OCI-LY3 (cell line): Measurements from ENCODE around the gene COL20A1.
"Not testable (repeated sequence)": the region's sequence is repeated elsewhere in the genome, so short reads cannot be mapped to it uniquely, and the experiment has no call there.

Source experiments
- EZH2phosphoT487 ChIP-seq: fragments of 200-600 bp; shearing (Covaris generic); IDR thresholded peaks from 2 replicates; pipeline ENCODE4 v1.6.1; 2018; ENCODE audit warnings: antibody characterized with exemption, mixed run types, low read depth
- TF ChIP-seq, protein P1 (sequence below): fragments of 200-600, 300-600 bp; sonication (generic); IDR thresholded peaks from 2 replicates; pipeline ENCODE4 v1.5.1; 2014; ENCODE audit warnings: antibody characterized with exemption, low read length, low read depth

DNA sequence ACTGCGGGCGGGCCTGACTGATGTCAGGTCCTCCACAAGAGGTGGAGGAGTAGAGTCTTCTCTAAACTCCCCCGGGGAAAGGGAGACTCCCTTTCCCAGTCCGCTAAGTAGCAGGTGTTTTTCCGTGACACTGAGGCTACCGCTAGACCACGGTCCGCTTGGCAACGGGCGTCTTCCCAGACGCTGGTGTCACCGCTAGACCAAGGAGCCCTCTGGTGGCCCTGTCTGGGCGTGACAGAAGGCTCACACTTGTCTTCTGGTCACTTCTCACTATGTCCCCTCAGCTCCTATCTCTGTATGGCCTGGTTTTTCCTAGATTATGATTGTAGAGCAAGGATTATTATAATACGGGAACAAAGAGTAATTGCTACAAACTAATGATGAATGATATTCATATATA, 41.6 kb upstream of the COL20A1 start:
- TF ChIP-seq, protein P1, sequence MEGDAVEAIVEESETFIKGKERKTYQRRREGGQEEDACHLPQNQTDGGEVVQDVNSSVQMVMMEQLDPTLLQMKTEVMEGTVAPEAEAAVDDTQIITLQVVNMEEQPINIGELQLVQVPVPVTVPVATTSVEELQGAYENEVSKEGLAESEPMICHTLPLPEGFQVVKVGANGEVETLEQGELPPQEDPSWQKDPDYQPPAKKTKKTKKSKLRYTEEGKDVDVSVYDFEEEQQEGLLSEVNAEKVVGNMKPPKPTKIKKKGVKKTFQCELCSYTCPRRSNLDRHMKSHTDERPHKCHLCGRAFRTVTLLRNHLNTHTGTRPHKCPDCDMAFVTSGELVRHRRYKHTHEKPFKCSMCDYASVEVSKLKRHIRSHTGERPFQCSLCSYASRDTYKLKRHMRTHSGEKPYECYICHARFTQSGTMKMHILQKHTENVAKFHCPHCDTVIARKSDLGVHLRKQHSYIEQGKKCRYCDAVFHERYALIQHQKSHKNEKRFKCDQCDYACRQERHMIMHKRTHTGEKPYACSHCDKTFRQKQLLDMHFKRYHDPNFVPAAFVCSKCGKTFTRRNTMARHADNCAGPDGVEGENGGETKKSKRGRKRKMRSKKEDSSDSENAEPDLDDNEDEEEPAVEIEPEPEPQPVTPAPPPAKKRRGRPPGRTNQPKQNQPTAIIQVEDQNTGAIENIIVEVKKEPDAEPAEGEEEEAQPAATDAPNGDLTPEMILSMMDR: peak; percentile 16; the same call in 1 of the 2 replicates
- not testable (repeated sequence) for TF ChIP-seq EZH2phosphoT487
